SK-N-SH treated with all-trans-retinoic acid at 6 μM for 48 hours (cell line): ENCODE results near the gene RAB40A.
"Not testable (repeated sequence)": the region's sequence is repeated elsewhere in the genome, so short reads cannot be mapped to it uniquely, and the experiment has no call there.

Experiments used
- ATAC-seq: fragments of 200-7000 bp; cut with Tn5 transposase; 3 replicates; pipeline ENCODE4 v1.9.1; 2020; ENCODE audit warnings: mild to moderate bottlenecking, moderate library complexity
- ARNTL ChIP-seq: fragments of 450-650 bp; formaldehyde crosslinking; IDR thresholded peaks from 2 replicates; pipeline ENCODE4 v1.5.0; 2020; ENCODE audit warnings: low read depth, mild to moderate bottlenecking, moderate library complexity, borderline replicate concordance
- BACH2 ChIP-seq: fragments of 250-450 bp; sonication (Bioruptor Pico); IDR thresholded peaks from 2 replicates; pipeline ENCODE4 v1.9.0; 2021; ENCODE audit warnings: mild to moderate bottlenecking, borderline replicate concordance
- CSDC2 ChIP-seq: fragments of 250-450 bp; sonication (Bioruptor Pico); IDR thresholded peaks from 2 replicates; pipeline ENCODE4 v1.5.0; 2020; ENCODE audit warnings: mild to moderate bottlenecking, moderate library complexity
- GLIS3 ChIP-seq: fragments of 250-450 bp; sonication (Bioruptor Pico); IDR thresholded peaks from 2 replicates; pipeline ENCODE4 v1.5.0; 2020; ENCODE audit warnings: mild to moderate bottlenecking, moderate library complexity
- ISL1 ChIP-seq: fragments of 250-450 bp; sonication (Bioruptor Pico); IDR thresholded peaks from 2 replicates; pipeline ENCODE4 v2.1.2; 2022; ENCODE audit warnings: mild to moderate bottlenecking, moderate library complexity
- OSR1 ChIP-seq: fragments of 250-450 bp; sonication (Bioruptor Pico); IDR thresholded peaks from 2 replicates; pipeline ENCODE4 v1.8.0; 2022; ENCODE audit warnings: moderate library complexity, mild to moderate bottlenecking, inconsistent platforms
- PPARA ChIP-seq: fragments of 250-450 bp; sonication (Bioruptor Pico); IDR thresholded peaks from 2 replicates; pipeline ENCODE4 v1.5.0; 2020; ENCODE audit warnings: mild to moderate bottlenecking, borderline replicate concordance
- RARB ChIP-seq: fragments of 250-450 bp; sonication (Bioruptor Pico); IDR thresholded peaks from 2 replicates; pipeline ENCODE4 v1.8.0; 2021; ENCODE audit warnings: mild to moderate bottlenecking, moderate library complexity
- SNAI2 ChIP-seq: fragments of 250-450 bp; sonication (Bioruptor Pico); IDR thresholded peaks from 2 replicates; pipeline ENCODE4 v1.5.0; 2020; ENCODE audit warnings: mild to moderate bottlenecking, moderate library complexity
- TCF4 ChIP-seq: fragments of 250-450 bp; sonication (Bioruptor Pico); IDR thresholded peaks from 2 replicates; pipeline ENCODE4 v1.8.0; 2021; ENCODE audit warnings: mild to moderate bottlenecking, moderate library complexity, borderline replicate concordance
- TOX ChIP-seq: fragments of 250-450 bp; sonication (Bioruptor Pico); IDR thresholded peaks from 2 replicates; pipeline ENCODE4 v1.8.0; 2021; ENCODE audit warnings: mild to moderate bottlenecking, moderate library complexity, borderline replicate concordance
- ZC3H10 ChIP-seq: fragments of 250-450 bp; sonication (Bioruptor Pico); IDR thresholded peaks from 2 replicates; pipeline ENCODE4 v1.5.1; 2021; ENCODE audit warnings: mild to moderate bottlenecking, moderate library complexity
- ZNF565 ChIP-seq: fragments of 450-650 bp; formaldehyde crosslinking; conservative IDR thresholded peaks from 2 replicates; pipeline ENCODE4 v1.5.0; 2020; ENCODE audit warnings: low read depth, mild to moderate bottlenecking, moderate library complexity
- ZNF70 ChIP-seq: fragments of 450-650 bp; formaldehyde crosslinking; IDR thresholded peaks from 2 replicates; pipeline ENCODE4 v1.5.0; 2020; ENCODE audit warnings: mild to moderate bottlenecking, moderate library complexity
- ZNF8 ChIP-seq: fragments of 450-650 bp; formaldehyde crosslinking; IDR thresholded peaks from 2 replicates; pipeline ENCODE4 v1.5.0; 2020; ENCODE audit warnings: mild to moderate bottlenecking, moderate library complexity
- TF ChIP-seq, protein P1 (sequence below): fragments of 250-450 bp; sonication (Bioruptor Pico); IDR thresholded peaks from 2 replicates; pipeline ENCODE4 v1.5.1; 2020; ENCODE audit warnings: low read depth, mild to moderate bottlenecking, moderate library complexity
- TF ChIP-seq, protein P2 (sequence below): fragments of 250-450 bp; sonication (Bioruptor Pico); IDR thresholded peaks from 2 replicates; pipeline ENCODE4 v1.8.0; 2020; ENCODE audit warnings: mild to moderate bottlenecking, moderate library complexity, borderline replicate concordance
- TF ChIP-seq, protein P3 (sequence below): fragments of 250-450 bp; sonication (Bioruptor Pico); IDR thresholded peaks from 2 replicates; pipeline ENCODE4 v1.8.0; 2021; ENCODE audit warnings: low read depth, mild to moderate bottlenecking, moderate library complexity, borderline replicate concordance
- TF ChIP-seq, protein P4 (sequence below): fragments of 250-450 bp; sonication (Bioruptor Pico); IDR thresholded peaks from 2 replicates; pipeline ENCODE4 v1.5.1; 2021; ENCODE audit warnings: mild to moderate bottlenecking, moderate library complexity

RAB40A gene

DNA sequence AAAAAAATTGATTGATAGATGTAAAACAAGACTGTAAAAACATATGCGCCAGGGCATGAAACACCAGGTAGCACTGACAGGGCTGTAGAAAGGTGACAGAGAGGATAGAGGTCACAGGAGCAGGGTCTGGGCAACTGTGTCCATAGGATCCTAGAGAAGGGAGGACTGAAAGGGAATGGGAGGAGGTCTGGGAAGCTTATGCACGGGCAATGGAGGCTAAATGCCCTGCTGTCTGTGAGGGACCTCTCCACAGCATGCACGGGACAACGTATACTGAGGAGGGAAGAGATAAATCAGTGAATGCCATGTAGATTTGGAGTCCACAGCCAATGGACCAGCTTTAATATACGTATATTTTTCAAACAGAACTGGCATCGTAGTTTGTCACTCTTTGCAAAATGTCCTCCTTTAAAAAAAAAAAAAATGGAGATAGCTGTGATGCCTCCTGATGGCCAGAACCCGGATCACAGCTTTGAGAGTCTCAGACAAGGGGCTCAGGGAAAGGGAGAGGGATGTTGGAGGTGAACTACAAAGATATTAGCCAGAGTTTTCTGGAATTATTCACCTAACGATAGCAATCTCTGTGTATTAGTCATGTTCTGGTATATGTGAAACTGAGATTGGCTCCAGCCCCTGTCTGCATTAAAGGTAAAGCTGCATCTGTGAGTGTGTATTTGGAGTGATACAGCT, 16.0 kb downstream of the RAB40A start:
- peak; percentile 85 for ATAC-seq
- TF ChIP-seq RARB: no peak
- TF ChIP-seq, protein P1, sequence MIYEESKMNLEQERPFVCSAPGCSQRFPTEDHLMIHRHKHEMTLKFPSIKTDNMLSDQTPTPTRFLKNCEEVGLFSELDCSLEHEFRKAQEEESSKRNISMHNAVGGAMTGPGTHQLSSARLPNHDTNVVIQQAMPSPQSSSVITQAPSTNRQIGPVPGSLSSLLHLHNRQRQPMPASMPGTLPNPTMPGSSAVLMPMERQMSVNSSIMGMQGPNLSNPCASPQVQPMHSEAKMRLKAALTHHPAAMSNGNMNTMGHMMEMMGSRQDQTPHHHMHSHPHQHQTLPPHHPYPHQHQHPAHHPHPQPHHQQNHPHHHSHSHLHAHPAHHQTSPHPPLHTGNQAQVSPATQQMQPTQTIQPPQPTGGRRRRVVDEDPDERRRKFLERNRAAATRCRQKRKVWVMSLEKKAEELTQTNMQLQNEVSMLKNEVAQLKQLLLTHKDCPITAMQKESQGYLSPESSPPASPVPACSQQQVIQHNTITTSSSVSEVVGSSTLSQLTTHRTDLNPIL: no peak
- no peak for TF ChIP-seq BACH2 (CRISPR knock-in tag)
- TF ChIP-seq ZC3H10: no peak
- no peak for TF ChIP-seq ARNTL (CRISPR knock-in tag)
- no peak for TF ChIP-seq TOX
- TF ChIP-seq ISL1: no peak
- TF ChIP-seq PPARA: no peak
- TF ChIP-seq CSDC2 (CRISPR knock-in tag): no peak
- TF ChIP-seq, protein P2, sequence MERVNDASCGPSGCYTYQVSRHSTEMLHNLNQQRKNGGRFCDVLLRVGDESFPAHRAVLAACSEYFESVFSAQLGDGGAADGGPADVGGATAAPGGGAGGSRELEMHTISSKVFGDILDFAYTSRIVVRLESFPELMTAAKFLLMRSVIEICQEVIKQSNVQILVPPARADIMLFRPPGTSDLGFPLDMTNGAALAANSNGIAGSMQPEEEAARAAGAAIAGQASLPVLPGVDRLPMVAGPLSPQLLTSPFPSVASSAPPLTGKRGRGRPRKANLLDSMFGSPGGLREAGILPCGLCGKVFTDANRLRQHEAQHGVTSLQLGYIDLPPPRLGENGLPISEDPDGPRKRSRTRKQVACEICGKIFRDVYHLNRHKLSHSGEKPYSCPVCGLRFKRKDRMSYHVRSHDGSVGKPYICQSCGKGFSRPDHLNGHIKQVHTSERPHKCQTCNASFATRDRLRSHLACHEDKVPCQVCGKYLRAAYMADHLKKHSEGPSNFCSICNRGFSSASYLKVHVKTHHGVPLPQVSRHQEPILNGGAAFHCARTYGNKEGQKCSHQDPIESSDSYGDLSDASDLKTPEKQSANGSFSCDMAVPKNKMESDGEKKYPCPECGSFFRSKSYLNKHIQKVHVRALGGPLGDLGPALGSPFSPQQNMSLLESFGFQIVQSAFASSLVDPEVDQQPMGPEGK (CRISPR knock-in tag): no peak

DNA sequence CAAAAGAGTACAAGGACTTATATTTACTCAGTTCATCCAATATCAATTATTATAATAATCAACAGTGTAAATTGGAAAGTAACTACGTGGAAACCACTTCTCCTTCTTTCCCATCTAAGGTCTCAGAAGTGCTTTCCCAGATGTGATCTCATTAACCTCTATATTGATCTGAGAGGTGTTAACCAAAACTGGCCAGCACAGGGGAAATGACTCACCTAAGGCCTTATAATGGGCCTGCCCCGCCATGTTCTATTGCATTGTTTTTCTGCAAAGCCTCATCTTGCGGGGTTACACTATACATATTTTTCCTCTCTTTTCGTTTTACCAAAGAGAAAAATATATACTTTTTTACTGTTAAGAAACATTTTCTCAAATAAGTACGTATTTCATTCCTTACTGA, 20.5 kb downstream of the RAB40A start:
- no peak for TF ChIP-seq CSDC2 (CRISPR knock-in tag)
- TF ChIP-seq ARNTL (CRISPR knock-in tag): no peak
- TF ChIP-seq, protein P3, sequence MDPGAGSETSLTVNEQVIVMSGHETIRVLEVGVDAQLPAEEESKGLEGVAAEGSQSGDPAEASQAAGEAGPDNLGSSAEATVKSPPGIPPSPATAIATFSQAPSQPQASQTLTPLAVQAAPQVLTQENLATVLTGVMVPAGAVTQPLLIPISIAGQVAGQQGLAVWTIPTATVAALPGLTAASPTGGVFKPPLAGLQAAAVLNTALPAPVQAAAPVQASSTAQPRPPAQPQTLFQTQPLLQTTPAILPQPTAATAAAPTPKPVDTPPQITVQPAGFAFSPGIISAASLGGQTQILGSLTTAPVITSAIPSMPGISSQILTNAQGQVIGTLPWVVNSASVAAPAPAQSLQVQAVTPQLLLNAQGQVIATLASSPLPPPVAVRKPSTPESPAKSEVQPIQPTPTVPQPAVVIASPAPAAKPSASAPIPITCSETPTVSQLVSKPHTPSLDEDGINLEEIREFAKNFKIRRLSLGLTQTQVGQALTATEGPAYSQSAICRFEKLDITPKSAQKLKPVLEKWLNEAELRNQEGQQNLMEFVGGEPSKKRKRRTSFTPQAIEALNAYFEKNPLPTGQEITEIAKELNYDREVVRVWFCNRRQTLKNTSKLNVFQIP (CRISPR knock-in tag): no peak
- TF ChIP-seq GLIS3 (CRISPR knock-in tag): no peak
- TF ChIP-seq SNAI2 (CRISPR knock-in tag): no peak
- no peak for TF ChIP-seq ZNF8 (CRISPR knock-in tag)
- TF ChIP-seq OSR1 (CRISPR knock-in tag): no peak
- TF ChIP-seq ZNF70 (CRISPR knock-in tag): no peak
- TF ChIP-seq TCF4 (CRISPR knock-in tag): no peak
- no peak for TF ChIP-seq PPARA
- TF ChIP-seq RARB: no peak
- TF ChIP-seq, protein P2 (CRISPR knock-in tag): no peak
- TF ChIP-seq, protein P4, sequence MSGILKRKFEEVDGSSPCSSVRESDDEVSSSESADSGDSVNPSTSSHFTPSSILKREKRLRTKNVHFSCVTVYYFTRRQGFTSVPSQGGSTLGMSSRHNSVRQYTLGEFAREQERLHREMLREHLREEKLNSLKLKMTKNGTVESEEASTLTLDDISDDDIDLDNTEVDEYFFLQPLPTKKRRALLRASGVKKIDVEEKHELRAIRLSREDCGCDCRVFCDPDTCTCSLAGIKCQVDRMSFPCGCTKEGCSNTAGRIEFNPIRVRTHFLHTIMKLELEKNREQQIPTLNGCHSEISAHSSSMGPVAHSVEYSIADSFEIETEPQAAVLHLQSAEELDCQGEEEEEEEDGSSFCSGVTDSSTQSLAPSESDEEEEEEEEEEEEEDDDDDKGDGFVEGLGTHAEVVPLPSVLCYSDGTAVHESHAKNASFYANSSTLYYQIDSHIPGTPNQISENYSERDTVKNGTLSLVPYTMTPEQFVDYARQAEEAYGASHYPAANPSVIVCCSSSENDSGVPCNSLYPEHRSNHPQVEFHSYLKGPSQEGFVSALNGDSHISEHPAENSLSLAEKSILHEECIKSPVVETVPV: no peak
- TF ChIP-seq, all 23 proteins: peak for 0
- no peak for ATAC-seq

DNA sequence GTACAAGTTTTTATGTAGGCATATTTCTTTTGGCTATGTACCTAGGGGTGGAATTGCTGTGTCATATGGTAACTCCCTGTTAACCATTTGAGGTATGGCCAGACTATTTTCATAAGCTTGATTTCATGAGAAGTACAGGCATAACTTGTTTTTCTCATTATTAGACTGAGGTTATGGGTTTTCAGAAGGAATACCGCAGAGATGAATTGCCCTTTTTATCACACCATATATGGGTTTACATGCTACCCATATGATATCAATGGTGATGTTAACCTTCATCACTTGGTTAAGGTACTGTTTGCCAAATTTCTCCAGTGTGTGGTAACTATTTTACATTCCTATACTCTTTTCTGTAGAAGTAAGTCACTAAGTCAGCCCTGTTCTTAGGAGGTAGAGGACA, 23.5 kb downstream of the RAB40A start:
- TF ChIP-seq ZNF70 (CRISPR knock-in tag) (no peak), ISL1 (no peak), ZNF565 (no peak), SNAI2 (CRISPR knock-in tag) (no peak)
- no peak for ATAC-seq

DNA sequence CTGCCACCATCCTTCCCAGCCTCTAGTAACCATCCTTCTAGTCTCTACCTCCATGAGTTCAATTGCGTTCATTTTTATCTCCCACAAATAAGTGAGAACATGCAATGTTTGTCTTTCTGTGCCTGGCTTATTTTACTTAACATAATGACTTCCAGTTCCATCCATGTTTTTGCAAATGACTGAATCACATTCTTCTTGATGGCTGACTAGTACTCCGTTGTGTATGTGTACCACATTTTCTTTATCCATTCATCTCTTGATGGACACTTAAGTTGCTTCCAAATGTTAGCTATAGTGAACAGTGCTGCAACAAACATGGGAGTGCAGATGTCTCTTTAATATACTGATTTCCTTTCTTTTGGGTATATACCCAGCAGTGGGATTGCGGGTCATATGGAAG, 25.7 kb downstream of the RAB40A start:
- peak; percentile 81 for TF ChIP-seq ZNF8 (CRISPR knock-in tag)

DNA sequence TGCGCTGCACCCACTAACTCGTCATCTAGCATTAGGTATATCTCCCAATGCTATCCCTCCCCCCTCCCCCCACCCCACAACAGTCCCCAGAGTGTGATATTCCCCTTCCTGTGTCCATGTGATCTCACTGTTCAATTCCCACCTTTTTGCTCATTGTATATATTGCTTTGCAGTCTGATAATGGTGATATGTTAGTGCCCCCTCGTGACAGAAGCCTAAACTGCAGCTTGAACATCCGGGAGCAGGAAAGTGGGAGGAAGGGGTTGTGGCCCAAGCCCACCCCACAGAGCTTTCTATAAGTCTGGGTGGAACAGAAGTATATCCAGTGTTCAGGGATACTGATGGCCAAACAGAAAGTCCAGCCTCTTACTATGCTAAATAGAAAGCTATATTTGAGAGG, 29.6 kb downstream of the RAB40A start:
- peak; percentile 69 for ATAC-seq

More for the DNA sequence above, 25.7 kb downstream of the RAB40A start:
- ATAC-seq: not testable (repeated sequence)
